NCI-H1092 treated with DMSO at 0.1 percent for 48 hours (cell line): Measurements from ENCODE around the gene TBC1D22B.
"Not testable (repeated sequence)": the region's sequence is repeated elsewhere in the genome, so short reads cannot be mapped to it uniquely, and the experiment has no call there.

Experiments
- DNase-seq: peaks from one replicate; lab custom pipeline; 2025; lab: John Stamatoyannopoulos, UW

Gene TBC1D22B

DNA sequence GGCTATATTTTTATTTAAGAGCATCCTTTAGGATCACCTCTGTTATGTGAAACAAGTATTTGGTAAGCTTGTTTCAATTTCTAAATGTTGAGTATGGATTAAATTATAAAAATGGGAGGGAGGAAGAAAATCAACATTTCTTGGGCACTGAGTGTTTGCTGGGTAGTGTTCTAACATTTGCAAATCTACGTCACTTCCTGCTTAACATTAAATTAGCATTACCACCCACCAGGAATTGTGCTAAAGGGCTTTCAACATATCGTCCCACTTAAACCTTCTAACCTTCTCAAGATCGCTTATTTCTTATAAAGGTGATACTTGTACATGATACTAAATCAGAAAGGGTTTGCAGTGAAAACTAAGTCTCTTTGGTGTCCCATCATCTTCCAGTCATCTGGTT, 8.3 kb downstream of the TBC1D22B start:
- no peak for DNase-seq

DNA sequence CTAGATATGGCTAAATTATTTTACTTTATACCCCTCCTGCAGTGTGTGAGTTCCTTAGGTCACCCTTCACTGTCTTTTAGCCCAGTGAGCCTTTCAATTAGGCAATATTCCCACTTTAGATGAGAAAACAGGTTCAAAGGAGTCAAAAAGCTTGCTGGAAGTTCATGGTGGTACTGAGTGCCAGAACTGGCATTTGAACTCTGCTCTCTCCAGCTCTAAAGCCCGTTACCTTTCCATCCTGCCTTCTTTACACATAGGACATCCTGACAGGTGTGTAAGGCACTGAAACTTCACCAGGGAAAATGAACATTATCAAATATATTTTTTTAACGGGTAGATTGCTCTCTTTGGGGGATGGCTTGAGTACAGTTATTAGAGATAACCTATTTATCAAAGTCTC, 11.5 kb downstream of the TBC1D22B start:
- DNase-seq: no peak

DNA sequence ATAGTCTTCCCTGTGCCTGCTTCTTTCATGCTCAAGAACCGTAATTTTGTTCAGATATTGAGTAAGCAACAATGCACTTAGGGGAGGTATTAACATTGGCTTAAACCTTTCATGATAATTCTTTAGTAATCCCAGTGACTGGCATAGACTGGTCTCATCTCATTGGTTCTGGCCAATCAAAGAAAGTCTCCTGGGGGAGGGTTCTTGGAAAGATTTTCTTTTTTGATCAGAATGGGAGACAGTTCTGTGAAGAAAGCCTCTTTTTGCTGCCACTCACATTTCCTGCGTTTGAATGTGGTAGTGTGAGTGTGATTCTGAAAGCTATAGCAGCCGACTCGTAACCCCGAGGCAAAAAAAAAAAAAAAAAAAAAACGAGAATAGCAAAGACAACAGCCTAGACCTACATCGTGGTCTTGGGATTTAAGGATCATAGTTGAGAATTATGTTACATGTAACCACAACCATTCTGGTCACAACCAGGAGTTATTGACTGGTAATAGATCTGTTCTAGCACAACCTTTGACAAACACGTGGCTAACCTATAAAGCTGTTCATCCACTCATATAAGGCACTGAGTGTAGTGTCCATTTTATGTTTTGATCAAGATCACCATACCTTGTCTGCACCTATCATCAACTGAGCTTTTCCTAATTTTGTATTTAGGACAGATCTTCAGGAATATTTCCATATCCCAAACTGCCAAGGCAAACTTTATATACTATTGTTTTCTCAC, 15.4 kb downstream of the TBC1D22B start:
- DNase-seq: no peak

DNA sequence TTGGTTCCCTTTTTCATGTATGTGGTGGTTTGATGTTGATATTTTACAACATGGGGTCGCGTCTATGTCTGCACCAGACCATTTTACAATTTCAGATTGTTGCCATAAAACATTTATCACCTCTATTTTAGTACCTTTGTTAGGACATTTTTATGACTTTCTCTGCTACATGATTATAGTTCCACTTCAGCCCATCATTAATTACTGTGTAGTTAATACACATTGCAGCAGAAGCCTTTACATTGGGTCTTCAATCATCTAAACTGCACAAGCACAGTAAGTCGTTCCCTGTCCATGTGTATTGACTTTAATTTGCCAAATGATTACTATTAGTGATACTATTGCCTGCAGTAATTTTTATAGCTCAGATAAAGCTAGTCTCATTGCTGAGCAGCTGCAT, 16.1 kb downstream of the TBC1D22B start:
- DNase-seq: no peak

DNA sequence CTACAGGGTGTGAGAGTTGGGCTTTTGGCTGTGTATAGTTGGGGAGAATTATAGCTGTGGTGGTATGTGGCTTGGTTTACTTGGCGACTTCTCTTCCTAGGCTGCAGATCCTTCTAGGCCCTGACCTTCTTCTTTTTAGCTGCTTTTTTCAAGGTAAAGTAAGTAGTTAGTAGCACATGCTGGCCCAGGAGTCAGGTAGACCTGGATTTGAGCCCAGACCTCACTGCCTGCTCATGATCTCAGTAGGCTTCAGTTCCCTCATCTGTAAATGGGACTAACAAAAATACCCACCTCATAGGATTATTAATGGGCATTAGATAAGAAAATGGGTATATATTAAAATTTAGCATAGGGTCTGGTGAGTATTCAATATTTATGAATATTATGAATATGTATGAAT, 17.8 kb downstream of the TBC1D22B start:
- no peak for DNase-seq

DNA sequence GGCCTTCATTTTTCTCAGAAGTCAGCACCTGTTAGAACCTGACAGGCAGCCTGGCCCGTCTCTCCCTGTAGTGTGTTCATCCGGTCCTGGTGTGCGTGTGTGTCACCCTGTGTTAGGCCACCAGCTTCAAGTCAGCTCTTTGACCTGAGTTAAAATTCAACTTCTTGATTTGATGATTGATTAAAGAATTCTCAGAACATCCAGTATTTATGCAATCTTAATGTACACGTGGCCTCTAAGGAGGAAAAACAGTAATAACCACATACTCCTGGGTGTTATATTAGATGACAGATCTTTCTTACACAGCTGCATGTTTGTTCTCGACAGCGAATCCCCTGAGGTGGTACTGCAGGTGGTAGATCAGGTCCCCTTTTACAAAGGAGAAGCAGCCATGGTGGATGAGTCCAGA, 19.4 kb downstream of the TBC1D22B start:
- no peak for DNase-seq

DNA sequence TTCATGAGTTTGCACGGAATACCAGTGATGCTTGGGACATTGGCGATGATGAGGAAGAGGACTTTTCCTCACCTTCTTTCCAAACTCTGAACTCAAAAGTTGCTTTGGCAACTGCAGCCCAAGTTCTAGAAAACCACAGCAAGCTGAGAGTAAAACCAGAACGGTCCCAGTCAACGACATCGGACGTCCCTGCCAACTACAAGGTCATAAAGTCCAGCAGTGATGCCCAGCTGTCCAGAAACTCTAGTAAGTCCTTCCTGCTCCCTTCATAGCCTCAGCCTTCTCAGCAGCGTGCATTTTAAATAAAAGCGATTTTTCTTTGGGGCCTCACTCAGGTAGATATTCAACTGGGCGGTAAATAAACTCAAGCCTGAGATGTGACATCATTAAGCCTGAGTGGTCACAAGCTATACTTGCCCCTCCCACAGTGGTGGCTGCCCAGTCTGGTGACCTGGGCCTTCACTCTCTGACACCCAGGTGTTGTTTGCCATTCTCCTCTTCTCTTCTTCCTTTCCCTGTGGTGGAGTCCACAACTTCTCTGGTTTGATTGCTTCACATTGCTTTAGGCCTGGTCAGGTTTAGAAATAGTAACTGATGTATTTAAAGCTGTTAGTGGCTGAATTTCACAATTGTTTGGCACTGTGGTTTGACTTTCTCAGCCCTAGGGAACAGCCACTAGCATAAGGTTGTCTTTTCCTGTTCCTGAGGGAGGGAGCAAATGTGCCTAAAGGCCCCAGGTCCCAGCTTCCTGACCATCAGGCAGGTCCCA, 22.0 kb downstream of the TBC1D22B start:
- DNase-seq: no peak

DNA sequence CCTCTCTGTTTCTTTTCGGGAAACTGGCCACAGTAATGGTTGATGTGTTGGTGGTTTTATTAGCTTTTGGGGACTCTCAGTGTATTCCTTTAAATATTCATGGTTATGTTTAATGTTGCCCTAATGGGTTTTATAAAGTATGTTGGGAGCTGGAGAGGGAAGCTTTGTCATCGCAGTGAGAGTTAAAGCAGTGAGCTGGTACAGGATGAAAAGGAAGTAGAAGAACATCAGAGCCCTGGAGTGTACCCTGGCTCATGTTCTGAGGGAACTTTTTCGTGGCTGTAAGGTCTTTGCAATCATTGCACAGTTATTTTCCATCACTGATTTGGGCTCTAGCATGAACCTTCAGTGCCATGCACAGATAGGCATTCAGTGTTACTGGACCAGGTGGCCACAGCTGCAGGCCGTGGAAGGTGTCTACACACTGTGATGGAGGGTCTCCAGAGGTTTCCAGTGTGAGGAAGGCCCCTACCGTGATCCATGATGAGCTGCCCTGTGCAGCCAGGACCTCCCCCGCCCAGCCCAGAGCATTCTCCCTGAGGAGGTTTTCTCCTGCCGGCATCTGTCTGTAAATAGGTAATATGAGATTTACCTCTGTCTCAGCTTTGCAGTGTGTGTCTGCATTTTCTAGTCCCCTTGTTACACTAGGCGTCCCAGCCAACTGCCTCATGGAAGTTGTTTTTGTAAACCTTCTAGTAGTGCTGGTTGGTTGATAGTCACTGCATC, 22.8 kb downstream of the TBC1D22B start:
- no peak for DNase-seq

DNA sequence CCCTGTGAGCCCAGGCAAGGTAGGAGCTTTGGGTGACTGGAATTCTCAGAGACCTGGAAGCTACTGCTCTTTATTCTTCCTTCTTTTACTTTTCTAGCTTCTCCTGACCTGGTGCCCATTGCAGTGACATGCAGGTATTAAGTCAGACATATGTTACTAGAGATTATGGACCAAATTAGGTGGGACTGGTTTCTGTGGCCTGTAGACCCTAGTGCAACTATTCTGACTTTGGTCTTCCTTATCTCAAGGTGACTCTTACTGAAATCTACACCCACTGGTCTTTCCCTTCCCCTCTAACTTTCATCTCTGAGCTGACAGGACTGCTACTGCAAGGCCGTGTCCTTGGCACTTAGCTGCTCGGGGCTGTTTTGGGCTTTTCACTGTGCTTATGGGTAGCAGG, 24.8 kb downstream of the TBC1D22B start:
- no peak for DNase-seq

DNA sequence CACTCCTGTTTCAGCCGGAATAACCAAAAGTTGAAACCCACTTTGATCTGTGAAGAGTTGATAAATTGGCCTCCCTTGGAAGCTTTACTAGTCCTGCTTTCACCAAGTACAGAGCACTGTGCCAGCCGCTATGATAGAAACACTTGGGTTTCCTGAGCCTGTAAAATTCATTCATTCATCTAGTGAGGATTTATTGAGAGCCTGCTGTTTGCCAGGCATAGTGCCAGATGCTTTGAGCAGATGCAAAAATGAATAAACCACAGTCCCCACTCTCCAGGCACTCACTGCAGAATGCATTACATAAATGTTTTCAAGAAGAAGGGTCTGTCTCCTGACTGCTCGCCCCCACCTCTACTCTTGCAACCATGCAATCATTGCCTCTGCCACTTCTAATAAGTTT, 25.7 kb downstream of the TBC1D22B start:
- DNase-seq: peak; percentile 5

DNA sequence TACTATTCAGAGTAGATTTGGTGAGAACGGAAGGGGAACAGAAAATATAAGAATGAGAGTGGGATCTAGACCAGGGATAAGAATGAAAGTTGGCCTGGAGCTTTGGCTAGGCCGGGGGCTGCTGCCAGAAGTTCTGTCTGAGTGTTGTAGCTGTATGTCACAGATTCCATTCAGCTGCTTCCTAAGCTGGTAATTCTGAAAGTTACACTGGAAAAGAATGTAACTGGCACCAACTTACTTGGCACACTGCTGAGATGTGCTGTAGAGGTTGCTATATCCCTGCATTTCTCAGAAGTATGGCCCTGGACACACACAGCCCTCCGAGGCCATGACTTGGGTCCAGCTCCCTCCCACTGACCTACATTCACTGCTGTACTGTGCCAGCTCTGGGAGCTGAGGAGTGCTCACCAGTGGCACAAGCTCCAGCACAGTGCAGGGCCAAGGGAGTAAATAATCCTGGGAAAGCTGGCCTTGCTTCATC, 26.1 kb downstream of the TBC1D22B start:
- DNase-seq: no peak

DNA sequence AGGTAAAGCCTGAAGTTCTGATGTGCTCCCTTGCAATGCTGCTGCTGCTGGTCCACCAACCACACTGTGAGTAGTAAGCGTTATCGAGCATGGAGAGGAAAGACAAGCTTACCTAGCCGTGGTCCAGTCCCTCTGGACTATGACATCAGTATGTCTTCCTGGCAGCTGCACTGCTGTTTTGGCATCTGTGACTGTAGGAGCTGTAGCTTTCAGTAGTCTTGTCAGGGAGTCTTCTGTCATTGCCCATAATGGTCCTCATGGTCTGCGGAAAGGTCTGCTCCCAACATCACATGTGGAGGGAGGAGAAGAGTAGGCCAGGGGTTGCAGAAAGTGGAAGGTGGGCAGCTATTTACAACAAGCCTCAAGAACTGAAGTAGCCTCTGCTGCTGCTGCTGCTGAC, 27.2 kb downstream of the TBC1D22B start:
- no peak for DNase-seq

DNA sequence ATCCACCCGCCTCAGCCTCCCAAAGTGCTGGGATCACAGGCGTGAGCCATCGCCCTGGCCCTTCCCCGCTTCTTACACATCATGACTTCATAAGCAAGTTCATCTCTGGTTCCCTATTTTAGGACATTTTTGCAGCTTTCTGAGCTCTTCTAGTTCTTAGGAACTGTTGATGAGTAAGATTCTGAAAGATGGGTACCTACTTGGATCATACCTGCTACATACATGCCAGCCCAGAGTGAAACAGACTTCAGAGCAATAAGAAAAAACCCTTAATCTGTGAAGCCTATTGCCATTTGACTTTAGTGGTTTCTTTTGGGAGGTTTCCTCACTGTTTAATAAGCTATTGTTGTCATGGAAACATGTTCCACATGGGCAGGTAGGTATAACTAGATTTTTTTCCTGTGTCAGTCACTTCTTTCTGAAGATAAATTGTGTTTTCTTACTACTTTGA, 28.3 kb downstream of the TBC1D22B start:
- no peak for DNase-seq

DNA sequence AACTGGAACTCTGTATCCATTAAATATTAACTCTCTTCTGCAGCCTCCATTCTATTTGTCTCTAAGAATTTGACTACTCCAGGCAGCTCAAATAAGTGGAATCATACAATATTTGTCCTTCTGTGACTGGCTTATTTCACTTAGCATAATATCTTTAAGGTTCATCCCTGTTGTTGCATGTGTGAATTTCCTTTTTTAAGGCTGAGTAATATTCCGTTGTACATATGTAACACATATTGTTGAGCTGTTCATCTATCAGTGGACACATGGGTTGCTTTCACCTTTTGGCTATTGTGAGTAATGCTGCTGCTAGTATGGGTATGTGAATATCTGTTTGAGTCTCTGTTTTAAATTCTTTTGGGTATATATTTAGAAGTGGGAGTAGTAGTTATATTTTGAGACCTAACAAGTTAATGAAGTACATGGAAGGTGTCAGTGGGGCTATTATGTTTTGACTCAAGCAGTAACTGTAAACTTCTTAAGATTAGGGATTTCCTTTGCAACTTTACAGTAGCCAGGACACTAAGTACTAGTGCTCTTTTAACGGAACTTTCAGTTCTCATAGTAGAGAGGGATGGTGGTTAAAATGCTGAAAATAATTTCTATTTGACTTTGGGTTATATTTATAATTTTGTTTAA, 30.1 kb downstream of the TBC1D22B start:
- DNase-seq: no peak

DNA sequence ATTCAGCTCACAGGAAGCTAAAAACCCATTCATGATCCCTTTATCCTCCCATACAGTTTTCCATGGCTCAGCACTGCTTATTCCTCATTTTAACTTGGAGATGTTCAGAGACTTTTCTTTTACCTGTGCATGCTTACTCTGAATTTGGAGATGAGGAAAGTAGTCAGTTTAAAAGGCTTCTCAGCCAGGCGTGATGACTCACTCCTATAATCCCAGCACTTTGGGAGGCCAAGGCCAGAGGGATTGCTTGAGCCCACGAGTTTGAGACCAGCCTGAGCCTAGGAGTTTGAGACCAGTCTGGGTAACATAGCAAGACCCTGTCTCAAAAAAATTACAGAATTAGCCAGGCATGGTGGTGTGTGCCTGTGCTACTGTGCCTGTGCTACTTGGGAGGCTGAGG, 30.7 kb downstream of the TBC1D22B start:
- DNase-seq: no peak

DNA sequence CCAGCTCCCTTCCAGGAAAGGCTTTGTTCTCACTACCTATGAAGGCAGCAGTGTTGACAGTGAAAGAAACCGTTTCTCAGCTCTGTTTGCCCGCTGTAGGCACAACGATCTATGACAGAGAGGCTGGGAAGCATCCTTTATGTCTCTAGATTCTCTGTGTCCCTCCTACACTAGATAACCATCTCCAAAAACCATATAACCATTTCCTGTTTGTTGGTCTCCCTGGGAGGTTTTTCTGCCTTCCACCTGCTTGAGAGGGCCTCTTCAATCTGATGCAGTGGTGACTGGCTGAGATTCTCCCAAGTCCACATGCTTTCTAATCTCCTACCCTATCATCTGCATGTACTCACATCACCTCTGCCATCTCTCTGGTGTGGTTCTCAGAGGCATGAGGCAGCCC, 32.4 kb downstream of the TBC1D22B start:
- DNase-seq: no peak

DNA sequence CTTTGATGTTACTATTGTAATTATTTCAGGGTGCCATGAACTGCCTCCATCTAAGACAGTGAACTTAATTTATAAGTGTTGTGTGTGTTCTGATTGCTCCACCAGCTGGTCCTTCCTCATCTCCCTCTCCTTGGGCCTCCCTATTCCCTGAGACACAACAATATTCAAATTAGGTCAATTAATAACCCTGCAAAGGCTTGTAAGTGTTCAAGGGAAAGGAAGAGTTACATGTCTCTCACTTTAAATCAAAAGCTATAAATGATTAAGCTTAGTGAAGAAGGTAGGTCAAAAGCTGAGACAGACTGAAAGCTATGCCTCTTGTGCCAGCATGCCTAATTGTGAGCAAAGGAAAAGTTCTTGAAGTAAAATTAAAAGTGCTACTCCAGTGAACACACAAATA, 35.9 kb downstream of the TBC1D22B start:
- DNase-seq: no peak

DNA sequence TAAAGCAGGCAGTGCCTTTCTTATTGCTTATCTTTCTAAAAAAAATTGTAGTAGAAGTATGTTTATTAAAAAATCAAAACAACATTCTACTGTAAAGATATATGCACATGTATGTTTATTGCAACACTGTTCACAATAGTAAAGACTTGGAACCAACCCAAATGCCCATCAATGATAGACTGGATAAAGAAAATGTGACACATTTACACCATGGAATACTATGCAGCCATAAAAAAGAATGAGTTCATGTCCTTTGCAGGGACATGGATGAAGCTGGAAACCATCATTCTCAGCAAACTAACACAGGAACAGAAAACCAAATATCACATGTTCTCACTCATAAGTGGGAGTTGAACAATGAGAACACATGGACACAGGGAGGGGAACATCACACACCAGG, 40.1 kb downstream of the TBC1D22B start:
- DNase-seq: not testable (repeated sequence)

DNA sequence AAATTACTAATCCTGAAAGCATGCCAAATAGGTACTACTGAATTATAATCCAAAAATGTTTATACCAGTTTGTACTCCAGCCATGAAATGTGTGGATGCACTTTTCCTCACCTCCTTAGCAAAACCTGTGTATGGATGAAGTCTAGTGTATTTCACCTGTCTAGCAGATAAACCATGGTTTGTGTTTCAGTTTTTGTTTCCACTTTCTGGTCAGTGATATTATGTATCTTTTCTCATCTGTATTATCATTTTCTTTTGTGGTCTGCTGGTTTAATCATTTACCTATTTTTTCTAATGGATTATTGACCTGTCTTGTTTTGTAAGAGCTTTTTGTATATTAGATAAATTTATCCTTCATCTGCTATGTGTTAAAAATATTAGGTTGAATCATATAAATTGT, 41.4 kb downstream of the TBC1D22B start:
- DNase-seq: no peak

DNA sequence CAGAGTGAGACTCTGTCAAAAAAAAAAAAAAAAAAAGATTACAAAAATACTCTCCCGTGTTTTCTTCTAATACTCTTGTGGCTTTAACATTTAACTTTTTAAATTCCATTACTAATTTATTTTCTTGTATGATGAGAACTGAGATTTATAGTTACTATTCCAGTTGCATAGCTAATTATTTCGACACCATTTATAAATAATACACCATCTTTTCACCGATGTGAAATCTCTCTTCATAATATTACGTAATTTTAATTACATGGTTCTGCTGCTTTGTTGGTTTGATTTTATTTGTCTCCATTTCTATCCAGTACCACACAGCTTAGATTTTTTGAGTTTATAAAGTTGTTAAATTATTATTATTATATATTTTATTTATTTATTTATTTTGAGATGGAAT, 42.4 kb downstream of the TBC1D22B start:
- no peak for DNase-seq

DNA sequence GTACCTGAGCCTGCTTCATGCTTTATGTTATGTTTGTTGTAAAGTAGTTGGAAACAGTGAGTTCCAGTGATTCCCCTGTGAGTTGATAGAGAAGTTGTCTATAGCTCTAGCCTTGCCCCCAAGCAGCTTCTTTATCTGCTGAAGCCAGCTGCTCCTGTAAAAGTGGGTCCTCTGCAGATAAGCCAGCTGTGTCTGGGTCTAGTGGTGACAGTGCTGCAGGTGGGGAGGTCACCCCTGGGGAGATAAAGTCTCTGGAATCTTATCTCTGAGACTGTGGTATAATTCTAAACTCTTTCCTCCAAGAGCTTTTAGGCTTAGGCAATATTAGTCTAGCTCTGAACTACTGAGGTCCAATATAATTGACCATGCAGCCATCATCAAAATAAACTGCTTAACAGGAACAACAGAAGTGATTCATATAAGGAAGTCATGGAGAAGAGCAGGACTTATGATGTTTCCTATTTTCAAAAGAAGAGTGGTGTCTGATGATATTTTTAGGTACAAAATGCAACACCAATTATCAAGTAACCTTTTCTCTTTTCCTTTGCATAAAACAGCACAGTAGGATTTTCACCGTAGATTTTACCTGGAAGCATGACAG, 44.6 kb downstream of the TBC1D22B start:
- DNase-seq: no peak

DNA sequence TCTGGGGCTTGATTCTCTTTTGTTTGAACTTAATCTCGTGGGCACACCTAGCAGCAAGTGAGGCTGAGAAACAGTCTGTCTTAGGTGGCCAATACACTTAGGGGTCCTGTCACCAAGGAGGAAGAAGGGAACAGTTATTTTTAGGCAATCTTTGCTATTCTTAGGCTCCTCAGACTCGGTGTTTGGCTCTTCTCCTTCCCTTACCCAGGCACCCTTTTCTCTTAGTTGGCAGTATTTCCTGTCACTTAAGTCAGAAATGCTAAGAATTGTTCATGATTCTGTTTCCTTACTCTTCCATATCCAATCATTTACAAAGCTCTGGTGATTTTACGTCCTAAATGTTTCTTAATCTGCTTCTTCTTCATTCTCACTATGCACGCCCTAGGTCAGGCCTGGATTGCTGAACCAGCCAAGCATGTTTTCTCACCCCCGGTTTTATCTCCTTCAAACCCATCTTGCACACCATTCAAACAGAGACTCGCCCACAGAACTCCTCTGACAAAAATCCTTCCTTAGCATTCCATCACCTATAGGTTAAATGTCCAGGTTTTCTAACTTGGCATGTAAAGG, 45.6 kb downstream of the TBC1D22B start:
- no peak for DNase-seq
